GM23338 (cell line): ENCODE data around the gene TMEM30A. TPM values are rescaled to one million over a fixed set of nuclear protein-coding genes. Genes with fewer than 3 reads are reported as not detected.

Experiments used
- ATAC-seq: fragments of 200-7000 bp; cut with Tn5 transposase; 3 replicates; pipeline ENCODE4 v1.9.1; 2020
- DNase-seq: peaks from one replicate; pipeline ENCODE4 v3.0.0-alpha.2; 2015; ENCODE audit warnings: low spot score
- H2AFZ ChIP-seq: fragments of 200-600 bp; sonication (generic); 2 replicates; pipeline ENCODE4 v1.8.0; 2016; ENCODE audit warnings: antibody characterized with exemption, mild to moderate bottlenecking, moderate library complexity
- H3F3A ChIP-seq: fragments of 200-600 bp; sonication (generic); replicated peaks from 2 replicates; pipeline ENCODE4 v1.8.0; 2017; ENCODE audit warnings: antibody characterized with exemption, mixed run types, low read depth
- H3K27ac ChIP-seq: fragments of 200-600 bp; sonication (generic); 2 replicates; pipeline ENCODE4 v1.6.1; 2016; ENCODE audit warnings: low read depth
- H3K27me3 ChIP-seq: fragments of 200-600 bp; sonication (generic); 2 replicates; pipeline ENCODE4 v1.8.0; 2016; ENCODE audit warnings: mild to moderate bottlenecking, mixed run types, moderate library complexity; ENCODE audit not compliant: insufficient read depth
- H3K36me3 ChIP-seq: fragments of 200-600 bp; sonication (generic); 2 replicates; pipeline ENCODE4 v1.8.0; 2016; ENCODE audit warnings: mild to moderate bottlenecking; ENCODE audit not compliant: insufficient read depth
- H3K4me1 ChIP-seq: fragments of 200-600 bp; sonication (generic); 2 replicates; pipeline ENCODE4 v1.8.0; 2016; ENCODE audit warnings: mild to moderate bottlenecking, moderate library complexity; ENCODE audit not compliant: insufficient read depth
- H3K4me2 ChIP-seq: fragments of 200-600 bp; sonication (generic); 2 replicates; pipeline ENCODE4 v1.7.1; 2017; ENCODE audit warnings: mixed run types
- H3K4me3 ChIP-seq: fragments of 200-600 bp; sonication (generic); 2 replicates; pipeline ENCODE4 v1.6.1; 2016; ENCODE audit warnings: mixed run types
- H3K79me2 ChIP-seq: fragments of 200-600 bp; sonication (generic); replicated peaks from 2 replicates; pipeline ENCODE4 v1.8.0; 2017; ENCODE audit warnings: mild to moderate bottlenecking; ENCODE audit not compliant: insufficient read depth
- H3K9me2 ChIP-seq: fragments of 200-600 bp; sonication (generic); 2 replicates; pipeline ENCODE4 v1.8.0; 2017; ENCODE audit not compliant: insufficient read depth
- H4K20me1 ChIP-seq: fragments of 200-600 bp; sonication (generic); replicated peaks from 2 replicates; pipeline ENCODE4 v1.8.0; 2017; ENCODE audit warnings: mild to moderate bottlenecking; ENCODE audit not compliant: insufficient read depth
- H3K27ac Mint-ChIP-seq: 2 replicates; pipeline ENCODE4 v1.8.0; 2020; ENCODE audit warnings: inconsistent platforms, mild to moderate bottlenecking, moderate library complexity, mixed read lengths
- H3K27me3 Mint-ChIP-seq: 3 replicates; pipeline ENCODE4 v1.8.0; 2022; ENCODE audit warnings: low read depth, mild to moderate bottlenecking, moderate library complexity, mixed read lengths, inconsistent platforms; ENCODE audit not compliant: insufficient read depth, poor library complexity
- H3K36me3 Mint-ChIP-seq: 3 replicates; pipeline ENCODE4 v1.8.0; 2021; ENCODE audit warnings: low read depth, mild to moderate bottlenecking, inconsistent platforms, moderate library complexity, mixed read lengths
- H3K4me1 Mint-ChIP-seq: 3 replicates; pipeline ENCODE4 v1.8.0; 2020; ENCODE audit warnings: mild to moderate bottlenecking, inconsistent platforms, mixed read lengths
- H3K4me3 Mint-ChIP-seq: 3 replicates; pipeline ENCODE4 v1.8.0; 2021; ENCODE audit warnings: moderate library complexity, mild to moderate bottlenecking, inconsistent platforms, mixed read lengths
- H3K9me3 Mint-ChIP-seq: 3 replicates; pipeline ENCODE4 v1.8.0; 2020; ENCODE audit warnings: moderate library complexity, mild to moderate bottlenecking, inconsistent platforms, mixed read lengths
- CREB1 ChIP-seq: fragments of 250-450 bp; sonication (Bioruptor Pico); IDR thresholded peaks from 2 replicates; pipeline ENCODE4 v1.5.0; 2020; ENCODE audit warnings: low read depth, mild to moderate bottlenecking, moderate library complexity
- CTCF ChIP-seq, 2 experiments: fragments of 200-600 bp in 1 of 2; sonication (generic) in 1 of 2; conservative IDR thresholded peaks; 2 replicates each; pipeline versions ENCODE4 v1.5.1 to v1.6.1; 2016 to 2017; ENCODE audit warnings: antibody characterized with exemption in 2 of 2, low read depth in 2 of 2, mild to moderate bottlenecking in 2 of 2, moderate library complexity in 1 of 2
- ETS1 ChIP-seq: IDR thresholded peaks from 2 replicates; pipeline ENCODE4 v1.6.1; 2016; ENCODE audit warnings: antibody characterized with exemption
- EZH2phosphoT487 ChIP-seq: fragments of 200-600 bp; sonication (generic); IDR thresholded peaks from one replicate; pipeline ENCODE4 v1.8.1; 2018; ENCODE audit warnings: antibody characterized with exemption; ENCODE audit not compliant: unreplicated experiment
- JUNB ChIP-seq: IDR thresholded peaks from one replicate; pipeline ENCODE4 v1.6.1; 2016; ENCODE audit warnings: antibody characterized with exemption; ENCODE audit not compliant: unreplicated experiment
- NANOG ChIP-seq: IDR thresholded peaks from 2 replicates; pipeline ENCODE4 v1.6.1; 2016; ENCODE audit warnings: antibody characterized with exemption, borderline replicate concordance
- POLR2AphosphoS5 ChIP-seq: IDR thresholded peaks from 2 replicates; pipeline ENCODE4 v1.6.1; 2016; ENCODE audit warnings: antibody characterized with exemption, low read depth
- STAT1 ChIP-seq: IDR thresholded peaks from one replicate; pipeline ENCODE4 v1.6.1; 2016; ENCODE audit warnings: antibody characterized with exemption; ENCODE audit not compliant: unreplicated experiment
- ZNF114 ChIP-seq: fragments of 250-450 bp; sonication (Bioruptor Pico); IDR thresholded peaks from 2 replicates; pipeline ENCODE4 v1.5.0; 2020; ENCODE audit warnings: mild to moderate bottlenecking, moderate library complexity
- ZNF331 ChIP-seq: fragments of 250-450 bp; sonication (Bioruptor Pico); IDR thresholded peaks from 2 replicates; pipeline ENCODE4 v1.5.0; 2020; ENCODE audit warnings: low read depth, mild to moderate bottlenecking, moderate library complexity
- ZNF462 ChIP-seq: fragments of 250-450 bp; sonication (Bioruptor Pico); IDR thresholded peaks from 2 replicates; pipeline ENCODE4 v1.5.0; 2020; ENCODE audit warnings: mild to moderate bottlenecking, moderate library complexity
- polyA plus RNA-seq: library from polyadenylated mRNA; unstranded; fragments of >200 nt; fragmentation: Nextera tagmentation; extraction: Ambion mirVana; gene quantifications from 2 replicates; pipeline ENCODE4 v1.2.1, GENCODE V29; 2016
- total RNA-seq: library from RNA; depleted of rRNA; stranded (reverse); fragments of >200 nt; shearing (Covaris generic); gene quantifications from 2 replicates; pipeline ENCODE4 v1.2.3, GENCODE V29; 2014
- TF ChIP-seq, protein P1 (sequence below): IDR thresholded peaks from one replicate; pipeline ENCODE4 v1.6.1; 2018; ENCODE audit warnings: antibody characterized with exemption; ENCODE audit not compliant: unreplicated experiment

TMEM30A gene
- total and polyA plus RNA-seq, 2 experiments from 2014 or later: 61.7 to 99.9 TPM

DNA sequence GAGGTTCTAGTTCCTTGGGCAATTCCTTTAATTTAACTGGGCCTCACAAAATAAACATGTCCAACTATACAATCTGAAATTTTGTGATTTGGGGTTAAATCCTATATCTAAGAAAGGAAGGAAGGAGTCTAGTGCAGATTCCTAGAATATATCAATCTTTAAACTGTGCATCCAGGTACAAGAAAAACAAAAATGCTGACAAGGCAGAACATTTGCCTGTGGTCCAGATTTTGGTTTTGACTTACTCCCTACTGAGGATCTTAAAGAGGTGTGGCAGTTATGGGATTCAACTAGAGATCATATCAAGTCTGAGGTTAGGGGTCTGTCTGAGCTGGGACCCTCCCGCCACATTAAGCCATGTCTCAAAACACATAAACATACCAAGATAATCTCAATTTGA is 23.3 kb downstream of the TMEM30A start:
- peaks cover 6% of the 10 kb centered on the region; the same call in 1 of the 2 replicates for H3K36me3 ChIP-seq
- no peak overlapping the region for H3K4me2 ChIP-seq
- H3K4me3 ChIP-seq: no peak overlapping the region
- H3K36me3 Mint-ChIP-seq: peaks cover 15% of the 10 kb centered on the region
- no peaks in the 10 kb centered on the region; the same call in 2 of the 3 replicates for H3K4me1 Mint-ChIP-seq
- H3F3A ChIP-seq: no peaks in the 10 kb centered on the region
- no peak for ATAC-seq
- peaks cover 7% of the 10 kb centered on the region; the same call in 1 of the 2 replicates for H3K4me1 ChIP-seq
- no peaks in the 10 kb centered on the region for H3K27me3 ChIP-seq
- H3K27me3 Mint-ChIP-seq: no peaks in the 10 kb centered on the region
- H3K9me2 ChIP-seq: no peaks in the 10 kb centered on the region
- no peak overlapping the region for H3K27ac ChIP-seq
- H2AFZ ChIP-seq: no peak overlapping the region
- no peak overlapping the region for H3K4me3 Mint-ChIP-seq
- TF ChIP-seq ZNF462 (CRISPR knock-in tag) (no peak), ZNF114 (CRISPR knock-in tag) (no peak), EZH2phosphoT487 (no peak), STAT1 (no peak), JUNB (no peak), ZNF331 (no peak), ETS1 (no peak), CTCF (conservative IDR thresholded peaks at IDR 0.05; ENCODE audit: low read depth in 2 of 2) (no peak), POLR2AphosphoS5 (no peak), NANOG (no peak), CREB1 (CRISPR knock-in tag) (no peak)
- TF ChIP-seq, protein P1, sequence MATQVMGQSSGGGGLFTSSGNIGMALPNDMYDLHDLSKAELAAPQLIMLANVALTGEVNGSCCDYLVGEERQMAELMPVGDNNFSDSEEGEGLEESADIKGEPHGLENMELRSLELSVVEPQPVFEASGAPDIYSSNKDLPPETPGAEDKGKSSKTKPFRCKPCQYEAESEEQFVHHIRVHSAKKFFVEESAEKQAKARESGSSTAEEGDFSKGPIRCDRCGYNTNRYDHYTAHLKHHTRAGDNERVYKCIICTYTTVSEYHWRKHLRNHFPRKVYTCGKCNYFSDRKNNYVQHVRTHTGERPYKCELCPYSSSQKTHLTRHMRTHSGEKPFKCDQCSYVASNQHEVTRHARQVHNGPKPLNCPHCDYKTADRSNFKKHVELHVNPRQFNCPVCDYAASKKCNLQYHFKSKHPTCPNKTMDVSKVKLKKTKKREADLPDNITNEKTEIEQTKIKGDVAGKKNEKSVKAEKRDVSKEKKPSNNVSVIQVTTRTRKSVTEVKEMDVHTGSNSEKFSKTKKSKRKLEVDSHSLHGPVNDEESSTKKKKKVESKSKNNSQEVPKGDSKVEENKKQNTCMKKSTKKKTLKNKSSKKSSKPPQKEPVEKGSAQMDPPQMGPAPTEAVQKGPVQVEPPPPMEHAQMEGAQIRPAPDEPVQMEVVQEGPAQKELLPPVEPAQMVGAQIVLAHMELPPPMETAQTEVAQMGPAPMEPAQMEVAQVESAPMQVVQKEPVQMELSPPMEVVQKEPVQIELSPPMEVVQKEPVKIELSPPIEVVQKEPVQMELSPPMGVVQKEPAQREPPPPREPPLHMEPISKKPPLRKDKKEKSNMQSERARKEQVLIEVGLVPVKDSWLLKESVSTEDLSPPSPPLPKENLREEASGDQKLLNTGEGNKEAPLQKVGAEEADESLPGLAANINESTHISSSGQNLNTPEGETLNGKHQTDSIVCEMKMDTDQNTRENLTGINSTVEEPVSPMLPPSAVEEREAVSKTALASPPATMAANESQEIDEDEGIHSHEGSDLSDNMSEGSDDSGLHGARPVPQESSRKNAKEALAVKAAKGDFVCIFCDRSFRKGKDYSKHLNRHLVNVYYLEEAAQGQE: no peak
- peaks cover 26% of the 10 kb centered on the region for H3K79me2 ChIP-seq
- H4K20me1 ChIP-seq: no peaks in the 10 kb centered on the region
- DNase-seq: no peak
- no peaks in the 10 kb centered on the region for H3K9me3 Mint-ChIP-seq
- H3K27ac Mint-ChIP-seq: no peak overlapping the region
